HCT116 (cell line): ENCODE results near the gene DPYSL4. TPM values are rescaled to one million over a fixed set of nuclear protein-coding genes. Genes with fewer than 3 reads are reported as not detected.

Source experiments
- ATAC-seq: fragments of 200-7000 bp; cut with Tn5 transposase; 2 replicates; pipeline ENCODE4 v1.9.1; 2020; ENCODE audit warnings: mild to moderate bottlenecking, moderate library complexity
- BruUV-seq: library from RNA; stranded (reverse); fragments of 400-500 nt; replicated peaks from 2 replicates; lab custom pipeline; 2021; lab: Mats Ljungman, UMichigan
- CTCF ChIA-PET: fragments of 300-600 bp; sonication (Branson Sonifier 250); formaldehyde crosslinking; loops from one replicate; lab custom pipeline; 2021; ENCODE audit warnings: antibody characterized with exemption; lab: Charles Lee
- POLR2A ChIA-PET: fragments of 300-600, 350-600 bp; sonication (Branson Sonifier 250); formaldehyde crosslinking; loops from one replicate; lab custom pipeline; 2021; ENCODE audit warnings: antibody characterized with exemption; lab: Charles Lee
- RAD21 ChIA-PET, 2 experiments: fragments of 300-600 bp; sonication (Branson Sonifier 250); formaldehyde crosslinking; loops; one replicate each; lab custom pipeline; 2023; ENCODE audit warnings: low total read pairs in 2 of 2; ENCODE audit not compliant: uncharacterized antibody in 2 of 2, unreplicated experiment in 2 of 2, low non-redundant PET in 1 of 2; lab: Charles Lee
- DNase-seq: peaks from one replicate; pipeline ENCODE4 v3.0.0-alpha.2; 2010; ENCODE audit warnings: low read depth, low spot score
- H2AFZ ChIP-seq: fragments of 200-600 bp; shearing (Covaris generic), sonication (generic); 2 replicates; pipeline ENCODE4 v1.6.1; 2017; ENCODE audit warnings: low read depth, mixed run types, mixed read lengths, antibody characterized with exemption, low read length; ENCODE audit not compliant: poor library complexity, severe bottlenecking
- H3K27ac ChIP-seq: 2 replicates; pipeline ENCODE4 v1.5.1; 2012; ENCODE audit warnings: low read depth, low read length
- H3K27me3 ChIP-seq: fragments of 200-600 bp; sonication (generic); 2 replicates; pipeline ENCODE4 v1.6.1; 2016; ENCODE audit warnings: mixed run types, low read length, mixed read lengths; ENCODE audit not compliant: insufficient read depth
- H3K36me3 ChIP-seq, 2 experiments: fragments of 200-500 bp in 1 of 2; fragments of 200-600 bp in 1 of 2; sonication (Bioruptor generic) in 1 of 2; sonication (generic) in 1 of 2; 2 replicates each; pipeline versions ENCODE4 v1.5.1 to v1.6.1; 2014 to 2016; ENCODE audit warnings: low read length in 2 of 2, inconsistent platforms in 1 of 2, mixed read lengths in 1 of 2, mixed run types in 1 of 2; ENCODE audit not compliant: insufficient read depth in 2 of 2, control insufficient read depth in 1 of 2
- H3K4me1 ChIP-seq, 2 experiments: fragments of 200-600 bp in 1 of 2; sonication (generic) in 1 of 2; 2 replicates each; pipeline versions ENCODE4 v1.5.1 to v1.6.1; 2012 to 2017; ENCODE audit warnings: low read length in 2 of 2, inconsistent platforms in 1 of 2, mild to moderate bottlenecking in 1 of 2, mixed read lengths in 1 of 2, mixed run types in 1 of 2, moderate library complexity in 1 of 2; ENCODE audit not compliant: insufficient read depth in 2 of 2, control insufficient read depth in 1 of 2
- H3K4me2 ChIP-seq: fragments of 200-600 bp; sonication (generic); 2 replicates; pipeline ENCODE4 v1.6.1; 2017; ENCODE audit warnings: mixed run types, low read length, mixed read lengths
- H3K4me3 ChIP-seq, 2 experiments: fragments of 200-600 bp in 1 of 2; sonication (generic) in 1 of 2; replicated peaks in 1 of 2; 2 replicates each; pipeline ENCODE4 v1.5.1; 2011 to 2016; ENCODE audit warnings: low read length in 2 of 2, control low read depth in 1 of 2, low read depth in 1 of 2, mild to moderate bottlenecking in 1 of 2, mixed read lengths in 1 of 2, mixed run types in 1 of 2
- H3K79me2 ChIP-seq: fragments of 200-600 bp; sonication (generic); 2 replicates; pipeline ENCODE4 v1.6.1; 2017; ENCODE audit warnings: mild to moderate bottlenecking, mixed run types, low read length, moderate library complexity, mixed read lengths; ENCODE audit not compliant: insufficient read depth
- H3K9ac ChIP-seq: fragments of 200-600 bp; sonication (generic); 2 replicates; pipeline ENCODE4 v1.6.1; 2016; ENCODE audit warnings: low read length, mixed read lengths
- H3K9me2 ChIP-seq: fragments of 200-600 bp; sonication (generic), shearing (Covaris generic); 2 replicates; pipeline ENCODE4 v1.6.1; 2017; ENCODE audit warnings: mixed run types, mild to moderate bottlenecking, moderate library complexity; ENCODE audit not compliant: insufficient read depth
- H3K9me3 ChIP-seq, 2 experiments: fragments of 200-500 bp in 1 of 2; fragments of 200-600 bp in 1 of 2; sonication (Bioruptor generic) in 1 of 2; sonication (generic) in 1 of 2; 2 replicates each; pipeline ENCODE4 v1.6.1; 2014 to 2017; ENCODE audit warnings: low read length in 2 of 2, mixed read lengths in 2 of 2, inconsistent platforms in 1 of 2, low read depth in 1 of 2, mild to moderate bottlenecking in 1 of 2, mixed run types in 1 of 2, moderate library complexity in 1 of 2; ENCODE audit not compliant: control insufficient read depth in 1 of 2, insufficient read depth in 1 of 2
- H4K20me1 ChIP-seq: fragments of 200-600 bp; sonication (generic), shearing (Covaris generic); 2 replicates; pipeline ENCODE4 v1.6.1; 2017; ENCODE audit warnings: mixed run types, mild to moderate bottlenecking, moderate library complexity; ENCODE audit not compliant: insufficient read depth
- ATF3 ChIP-seq: IDR thresholded peaks from 2 replicates; pipeline ENCODE4 v1.6.1; 2012
- CBX3 ChIP-seq: IDR thresholded peaks from 2 replicates; pipeline ENCODE4 v1.6.1; 2012; ENCODE audit warnings: low read depth
- CEBPB ChIP-seq: IDR thresholded peaks from 2 replicates; pipeline ENCODE4 v1.6.1; 2012; ENCODE audit warnings: low read depth
- CTCF ChIP-seq, 3 experiments: fragments of 200-600 bp in 1 of 3; sonication (generic) in 1 of 3; IDR thresholded peaks in 2 of 3; conservative IDR thresholded peaks in 1 of 3; 2 replicates each; pipeline ENCODE4 v1.5.1; 2012 to 2017; ENCODE audit warnings: low read depth in 2 of 3, low read length in 2 of 3, antibody characterized with exemption in 1 of 3, borderline replicate concordance in 1 of 3, control low read depth in 1 of 3, mild to moderate bottlenecking in 1 of 3, mixed read lengths in 1 of 3, mixed run types in 1 of 3, moderate library complexity in 1 of 3; ENCODE audit not compliant: insufficient read depth in 1 of 3
- ELF1 ChIP-seq: IDR thresholded peaks from 2 replicates; pipeline ENCODE4 v1.6.1; 2012; ENCODE audit warnings: low read depth, borderline replicate concordance
- EZH2 ChIP-seq: fragments of 200-600 bp; sonication (generic); IDR thresholded peaks from 2 replicates; pipeline ENCODE4 v1.6.1; 2017; ENCODE audit warnings: antibody characterized with exemption, mixed run types
- EZH2phosphoT487 ChIP-seq: fragments of 200-600 bp; IDR thresholded peaks from 2 replicates; pipeline ENCODE4 v1.6.1; 2018; ENCODE audit warnings: antibody characterized with exemption, borderline replicate concordance
- FOSL1 ChIP-seq: IDR thresholded peaks from 2 replicates; pipeline ENCODE4 v1.6.1; 2012; ENCODE audit warnings: low read depth
- JUND ChIP-seq: IDR thresholded peaks from 2 replicates; pipeline ENCODE4 v1.6.1; 2012
- MAX ChIP-seq: IDR thresholded peaks from 2 replicates; pipeline ENCODE4 v1.6.1; 2012
- POLR2A ChIP-seq: IDR thresholded peaks from 2 replicates; pipeline ENCODE4 v1.7.0; 2011; ENCODE audit warnings: borderline replicate concordance; ENCODE audit not compliant: insufficient read depth, insufficient read length; ENCODE audit errors: extremely low read depth
- POLR2AphosphoS5 ChIP-seq: IDR thresholded peaks from 2 replicates; pipeline ENCODE4 v1.6.1; 2011; ENCODE audit warnings: mild to moderate bottlenecking, low read depth, low read length, moderate library complexity
- RAD21 ChIP-seq: IDR thresholded peaks from 2 replicates; pipeline ENCODE4 v1.6.1; 2012; ENCODE audit warnings: low read depth, mild to moderate bottlenecking
- REST ChIP-seq: IDR thresholded peaks from 2 replicates; pipeline ENCODE4 v1.6.1; 2012; ENCODE audit warnings: low read depth
- SP1 ChIP-seq: IDR thresholded peaks from 2 replicates; pipeline ENCODE4 v1.6.1; 2012; ENCODE audit warnings: low read depth
- SRF ChIP-seq: IDR thresholded peaks from 2 replicates; pipeline ENCODE4 v1.6.1; 2012; ENCODE audit warnings: low read depth
- TCF7L2 ChIP-seq: IDR thresholded peaks from 2 replicates; pipeline ENCODE4 v1.7.0; 2011; ENCODE audit warnings: borderline replicate concordance, inconsistent platforms; ENCODE audit not compliant: insufficient read depth, insufficient read length; ENCODE audit errors: extremely low read depth
- ZBTB33 ChIP-seq: IDR thresholded peaks from 2 replicates; pipeline ENCODE4 v1.6.1; 2011; ENCODE audit warnings: mild to moderate bottlenecking, low read length, moderate library complexity; ENCODE audit not compliant: insufficient replicate concordance; ENCODE audit errors: extremely low read depth
- ZNF274 ChIP-seq: fragments of 200-500 bp; sonication (Bioruptor generic); IDR thresholded peaks from 2 replicates; pipeline ENCODE4 v1.6.1; 2014; ENCODE audit warnings: mild to moderate bottlenecking, low read depth, low read length, inconsistent platforms
- intact Hi-C: fragments of 100-400 bp; cut with micrococcal nuclease; formaldehyde crosslinking; loops from 2 replicates; pipeline ENCODE4 v1.10.0; 2022
- total RNA-seq: library from RNA; stranded (reverse); gene quantifications from one replicate; pipeline ENCODE4 v1.2.1, GENCODE V29; 2021; ENCODE audit not compliant: unreplicated experiment

The DPYSL4 gene
- total RNA-seq, 1 experiment from 2014 or later: 5.4 TPM

GRCh38 chr10:132224343-132225072 lies 37.8 kb downstream of the DPYSL4 start:
- TF ChIP-seq CEBPB (no peak), CBX3 (no peak), TCF7L2 (no peak), EZH2 (no peak), JUND (no peak), ELF1 (no peak), RAD21 (no peak), CTCF (IDR thresholded peaks at IDR 0.05 in 2 of 3, conservative IDR thresholded peaks at IDR 0.05 in 1 of 3; ENCODE audit: borderline replicate concordance in 1 of 3, insufficient read depth in 1 of 3, low read depth in 2 of 3, low read length in 2 of 3) (no peak), SP1 (no peak), ATF3 (no peak), POLR2A (no peak), SRF (no peak), ZNF274 (no peak), MAX (no peak), ZBTB33 (no peak), POLR2AphosphoS5 (no peak), EZH2phosphoT487 (no peak), REST (no peak), FOSL1 (no peak)
- Histone ChIP-seq H3K27ac (no peak overlapping the region), H3K9ac (no peak overlapping the region), H3K4me2 (no peak overlapping the region), H3K4me1 (no peaks in the 10 kb centered on the region), H4K20me1 (no peaks in the 10 kb centered on the region), H3K4me3 (no peak overlapping the region), H3K79me2 (no peaks in the 10 kb centered on the region), H3K9me3 (no peaks in the 10 kb centered on the region), H3K36me3 (no peaks in the 10 kb centered on the region), H2AFZ (no peak overlapping the region), H3K9me2 (no peaks in the 10 kb centered on the region), H3K27me3 (no peaks in the 10 kb centered on the region)
- CTCF ChIA-PET: no interaction called here
- DNase-seq (no peak), ATAC-seq (no peak)
- no TSS peak for BruUV-seq
- RAD21 ChIA-PET: no interaction called here
- intact Hi-C loops: no loop called here
- POLR2A ChIA-PET: no interaction called here
